ENCODE data around the gene TMPRSS12.
"Not testable (repeated sequence)": the region's sequence is repeated elsewhere in the genome, so short reads cannot be mapped to it uniquely, and the experiment has no call there.

TMPRSS12 gene

DNA sequence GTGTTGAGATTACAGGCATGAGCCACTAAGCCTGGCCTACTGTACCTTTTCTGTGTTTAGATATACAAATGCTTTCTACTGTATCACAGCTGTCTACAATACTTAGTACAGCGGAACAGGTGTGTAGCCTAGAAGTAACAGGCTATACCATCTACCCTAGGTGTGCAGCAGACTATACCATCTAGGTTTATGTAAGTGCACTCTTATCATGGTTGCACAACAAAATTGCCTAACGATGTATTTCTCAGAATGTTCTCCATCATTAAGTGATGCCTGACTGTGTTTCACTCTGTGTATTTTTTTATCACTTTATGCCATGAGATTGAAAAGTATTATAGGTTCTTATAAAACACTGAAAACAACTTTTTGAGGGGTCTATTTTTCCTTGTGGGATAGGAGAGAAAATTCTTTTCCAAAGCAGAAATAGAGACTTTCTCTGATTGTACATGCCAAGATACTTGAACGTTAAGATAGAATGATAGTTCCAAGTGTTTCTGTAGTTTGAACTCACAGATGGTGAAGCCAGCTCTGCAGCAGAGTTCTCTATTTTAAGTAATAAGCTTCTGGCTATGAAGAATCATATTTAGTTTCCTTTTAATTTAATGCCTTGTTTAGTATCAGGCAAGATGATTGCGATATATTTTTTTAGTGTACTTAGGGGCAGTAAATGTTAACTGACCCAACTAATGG is 17.0 kb downstream of the TMPRSS12 start:
- DNase-seq = no peak

DNA sequence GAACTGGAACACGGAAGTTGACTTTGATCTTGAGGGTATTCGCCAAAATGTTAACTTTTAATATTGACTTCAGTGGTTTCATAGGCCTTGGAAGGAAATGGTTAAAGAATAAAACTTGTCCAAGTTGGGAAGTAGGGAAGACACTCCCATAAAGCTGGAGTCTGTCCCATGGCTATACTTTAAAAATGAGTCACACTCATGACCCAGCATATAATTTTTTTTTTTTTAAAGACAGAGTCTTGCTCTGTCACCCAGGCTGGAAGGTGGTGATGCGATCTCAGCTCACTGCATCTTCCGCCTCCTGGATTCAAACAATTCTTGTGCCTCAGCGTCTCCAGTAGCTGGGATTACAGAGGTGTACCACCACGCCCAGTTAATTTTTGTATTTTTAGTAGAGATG is 19.6 kb downstream of the TMPRSS12 start:
- DNase-seq = peak; percentile 81

DNA sequence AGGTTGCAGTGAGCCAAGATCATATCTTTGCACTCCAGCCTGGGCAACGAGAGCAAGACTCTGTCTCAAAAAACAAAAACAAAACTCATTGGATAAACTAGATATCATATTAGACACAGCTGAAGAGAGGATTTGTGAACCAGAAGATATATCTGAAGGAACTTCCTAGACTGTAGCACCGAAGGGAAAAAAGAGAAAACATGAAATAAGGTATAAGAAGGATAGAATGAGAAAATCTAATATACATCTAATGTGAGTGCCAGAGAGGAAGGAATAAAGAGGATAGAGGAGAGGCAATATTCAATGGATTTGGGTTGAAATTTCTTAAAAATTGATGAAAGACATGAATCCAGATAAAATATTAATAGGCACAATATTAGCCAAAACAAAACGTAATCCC is 22.5 kb downstream of the TMPRSS12 start:
- DNase-seq = no peak

DNA sequence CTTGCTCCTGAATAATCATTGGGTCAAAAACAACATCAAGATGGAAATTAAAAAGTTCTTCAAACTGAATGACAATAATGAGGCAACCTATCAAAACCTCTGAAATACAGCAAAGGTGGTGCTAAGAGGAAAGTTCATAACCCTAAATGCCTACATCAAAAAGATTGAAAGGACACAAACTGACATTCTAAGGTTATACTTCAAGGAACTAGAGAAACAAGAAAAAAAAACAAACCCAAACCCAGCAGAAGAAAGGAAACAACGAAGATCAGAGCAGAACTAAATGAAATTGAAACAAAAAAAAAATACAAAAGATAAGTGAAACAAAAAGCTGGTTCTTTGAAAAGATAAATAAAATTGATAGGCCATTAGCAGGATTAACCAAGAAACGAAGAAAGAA is 26.2 kb downstream of the TMPRSS12 start:
- not testable (repeated sequence) for DNase-seq

DNA sequence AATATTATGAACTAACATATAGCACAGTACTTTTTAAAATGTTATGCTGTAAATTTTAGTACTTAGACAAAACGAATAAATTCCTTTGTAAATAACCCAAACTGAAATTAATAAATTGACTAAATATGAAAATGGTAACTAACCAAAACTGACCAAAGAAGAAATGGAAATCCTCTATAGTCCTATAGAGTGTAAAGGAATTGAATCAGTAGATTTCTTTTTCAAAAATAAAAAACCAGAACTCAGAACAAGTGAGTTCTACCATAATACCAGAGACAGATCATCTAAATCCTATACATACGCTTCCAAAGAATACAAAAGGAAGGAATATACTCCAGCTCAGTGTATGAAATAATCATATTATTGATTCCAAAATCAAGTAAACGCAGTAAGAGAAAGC is 39.8 kb downstream of the TMPRSS12 start:
- no peak for DNase-seq

DNA sequence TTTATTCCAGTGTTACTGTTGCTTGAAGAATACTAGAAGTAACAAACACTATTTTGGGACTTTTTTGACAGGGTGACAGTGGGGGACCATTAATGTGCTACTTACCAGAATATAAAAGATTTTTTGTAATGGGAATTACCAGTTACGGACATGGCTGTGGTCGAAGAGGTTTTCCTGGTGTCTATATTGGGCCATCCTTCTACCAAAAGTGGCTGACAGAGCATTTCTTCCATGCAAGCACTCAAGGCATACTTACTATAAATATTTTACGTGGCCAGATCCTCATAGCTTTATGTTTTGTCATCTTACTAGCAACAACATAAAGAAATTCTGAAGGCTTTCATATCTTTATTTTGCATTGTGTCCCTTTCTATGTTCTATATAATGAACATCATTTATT is 44.5 kb downstream of the TMPRSS12 start:
- DNase-seq = peak; percentile 46

DNA sequence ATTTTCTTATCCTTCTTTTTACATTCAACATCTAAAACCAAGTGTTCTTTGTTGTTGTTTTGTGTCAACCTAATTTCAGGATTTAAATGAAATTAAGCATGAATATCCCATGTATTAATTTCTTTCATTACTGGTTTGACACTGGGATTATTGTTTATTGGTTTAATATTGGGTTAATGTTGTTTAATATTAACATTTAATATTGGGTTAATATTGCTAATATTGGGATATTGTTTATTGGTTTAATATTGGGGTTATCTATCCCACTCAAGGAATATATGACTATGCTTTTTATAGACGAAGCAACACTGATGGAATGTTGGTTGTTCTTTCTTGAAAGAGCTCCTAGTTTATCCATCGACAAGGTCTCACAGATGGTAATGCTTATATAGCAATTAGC is 45.9 kb downstream of the TMPRSS12 start:
- no peak for DNase-seq

DNA sequence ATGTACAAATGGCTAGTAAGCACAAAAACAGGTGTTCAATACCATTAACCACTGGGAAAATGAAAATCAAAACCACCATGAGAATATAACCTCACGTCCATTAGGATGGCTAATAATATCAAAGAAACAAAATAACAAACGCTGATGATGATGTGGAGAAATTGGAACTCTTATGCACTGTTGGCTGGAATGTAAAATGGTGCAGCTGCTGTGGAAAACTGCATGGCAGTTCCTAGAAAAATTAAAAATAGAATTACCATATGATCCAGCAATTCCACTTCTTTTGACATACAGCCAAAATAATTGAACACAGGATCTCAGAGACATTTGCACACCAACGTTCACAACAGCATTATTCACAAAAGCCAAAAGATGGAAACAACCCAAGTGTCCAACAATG is 51.5 kb downstream of the TMPRSS12 start:
- no peak for DNase-seq

DNA sequence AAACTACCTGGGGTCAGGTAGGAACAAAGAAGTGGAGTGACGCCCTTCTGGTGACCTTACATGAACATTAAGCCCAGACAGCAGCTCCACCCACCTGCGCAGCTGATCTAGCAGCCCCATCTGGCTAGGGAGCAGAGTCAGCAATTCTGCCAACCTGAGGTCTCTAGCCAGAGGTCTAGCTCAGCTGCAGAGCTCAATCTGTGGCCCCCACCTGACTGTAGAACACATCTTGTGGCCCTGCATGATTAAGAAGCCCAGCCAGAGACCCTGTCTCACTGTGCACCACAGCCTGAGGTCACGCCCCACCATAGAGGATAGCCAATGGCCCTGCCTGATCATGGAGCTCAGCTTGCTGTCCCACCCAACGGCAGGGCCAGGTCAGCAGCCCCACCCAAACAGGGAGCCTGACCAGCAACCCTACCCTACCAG is 59.0 kb downstream of the TMPRSS12 start:
- no peak for DNase-seq

DNA sequence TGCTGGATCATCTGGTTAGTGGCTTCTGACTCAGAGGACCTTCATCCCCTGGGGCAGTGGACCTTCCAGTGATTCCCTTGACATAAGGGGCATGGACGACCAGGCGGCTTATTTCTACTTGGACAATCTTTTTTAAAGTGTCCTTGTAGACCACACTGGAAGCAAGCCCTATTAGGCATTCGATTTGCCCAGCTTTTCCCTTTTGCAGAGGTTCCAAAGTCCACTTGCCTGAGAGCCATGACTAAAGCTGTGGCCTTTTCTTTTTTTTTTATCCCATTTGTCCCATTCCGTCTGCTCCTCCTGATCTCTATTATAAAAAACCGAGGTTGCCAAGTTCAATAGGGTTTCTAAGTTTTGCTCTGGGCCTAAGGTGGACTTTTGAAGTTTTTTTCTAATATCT is 65.8 kb downstream of the TMPRSS12 start:
- DNase-seq = not testable (repeated sequence)

DNA sequence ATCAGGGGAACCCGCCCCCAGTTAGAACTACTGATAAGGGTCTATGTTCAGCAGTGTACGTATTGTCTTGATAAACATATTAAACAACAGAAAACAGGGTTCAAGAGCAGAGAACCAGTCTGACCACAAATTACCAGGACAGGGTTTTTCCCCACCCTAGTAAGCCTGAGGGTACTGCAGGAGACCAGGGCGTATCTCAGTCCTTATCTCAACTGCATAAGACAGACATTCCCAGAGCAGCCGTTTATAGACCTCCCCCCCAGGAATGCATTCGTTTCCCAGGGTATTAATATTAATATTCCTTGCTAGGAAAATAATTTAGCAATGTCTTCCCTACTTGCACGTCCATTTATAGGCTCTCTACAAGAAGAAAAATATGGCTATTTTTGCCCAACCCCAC is 69.6 kb downstream of the TMPRSS12 start:
- not testable (repeated sequence) for DNase-seq

DNA sequence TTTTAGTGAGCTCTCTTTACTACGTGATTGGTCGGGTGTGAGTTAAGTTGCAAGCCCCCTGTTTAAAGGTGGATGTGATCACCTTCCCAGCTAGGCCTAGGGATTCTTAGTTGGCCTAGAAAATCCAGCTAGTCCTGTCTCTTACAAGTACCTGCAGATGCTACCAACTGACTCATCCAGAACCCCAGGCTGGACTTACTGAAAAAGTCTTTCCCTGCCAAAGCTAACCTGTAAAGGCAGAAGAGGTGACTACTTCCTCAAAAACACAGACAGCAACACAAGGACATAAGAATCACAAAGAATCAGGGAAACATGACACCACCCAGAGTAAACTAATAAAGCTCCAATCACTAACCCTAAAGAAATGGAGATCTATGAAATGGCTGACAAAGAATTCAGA is 70.5 kb downstream of the TMPRSS12 start:
- DNase-seq = no peak

DNA sequence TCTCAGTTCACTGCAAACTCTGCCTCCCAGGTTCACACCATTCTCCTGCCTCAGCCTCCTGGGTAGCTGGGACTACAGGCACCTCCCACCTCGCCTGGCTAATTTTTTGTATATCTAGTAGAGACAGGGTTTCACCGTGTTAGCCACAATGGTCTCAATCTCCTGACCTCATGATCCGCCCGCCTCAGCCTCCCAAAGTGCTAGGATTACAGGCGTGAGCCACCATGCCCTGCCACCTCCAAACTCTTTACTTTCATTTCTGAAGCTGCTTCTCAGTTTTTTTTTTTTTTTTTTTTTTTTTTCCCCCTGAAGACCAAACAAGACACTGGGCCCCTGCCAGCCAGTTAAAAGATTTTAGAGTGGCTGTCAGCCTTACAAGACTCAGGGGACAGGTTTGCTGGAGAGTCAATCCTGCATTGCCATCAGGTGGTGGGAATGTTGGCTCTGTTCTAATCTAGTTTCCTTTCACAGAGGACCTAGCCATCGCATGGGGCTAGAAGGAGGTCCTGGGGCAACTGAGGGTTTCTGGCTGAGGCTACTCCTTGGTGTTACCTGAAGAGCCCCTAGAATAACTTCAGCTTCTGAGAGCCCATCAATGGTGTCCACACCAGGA is 72.3 kb downstream of the TMPRSS12 start:
- DNase-seq = no peak

DNA sequence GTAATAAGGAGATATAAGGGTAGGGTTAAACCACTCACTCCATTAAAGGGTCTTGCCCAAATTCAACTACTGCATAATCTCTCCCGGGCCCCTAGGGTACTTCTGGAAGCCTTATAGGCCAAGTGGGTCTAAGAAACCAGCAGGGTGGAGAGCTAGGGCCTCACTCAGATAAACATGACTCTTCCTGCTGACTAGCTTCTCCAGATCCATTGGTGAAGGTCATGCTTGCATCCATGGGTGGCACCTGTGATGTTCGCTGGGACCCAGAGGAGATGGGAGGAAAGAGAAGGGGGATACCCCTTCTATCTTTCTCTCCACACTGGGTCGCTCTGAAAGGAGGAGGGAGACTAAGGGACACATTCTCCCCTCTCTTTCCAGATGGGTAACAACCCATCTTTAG is 73.6 kb downstream of the TMPRSS12 start:
- no peak for DNase-seq

DNA sequence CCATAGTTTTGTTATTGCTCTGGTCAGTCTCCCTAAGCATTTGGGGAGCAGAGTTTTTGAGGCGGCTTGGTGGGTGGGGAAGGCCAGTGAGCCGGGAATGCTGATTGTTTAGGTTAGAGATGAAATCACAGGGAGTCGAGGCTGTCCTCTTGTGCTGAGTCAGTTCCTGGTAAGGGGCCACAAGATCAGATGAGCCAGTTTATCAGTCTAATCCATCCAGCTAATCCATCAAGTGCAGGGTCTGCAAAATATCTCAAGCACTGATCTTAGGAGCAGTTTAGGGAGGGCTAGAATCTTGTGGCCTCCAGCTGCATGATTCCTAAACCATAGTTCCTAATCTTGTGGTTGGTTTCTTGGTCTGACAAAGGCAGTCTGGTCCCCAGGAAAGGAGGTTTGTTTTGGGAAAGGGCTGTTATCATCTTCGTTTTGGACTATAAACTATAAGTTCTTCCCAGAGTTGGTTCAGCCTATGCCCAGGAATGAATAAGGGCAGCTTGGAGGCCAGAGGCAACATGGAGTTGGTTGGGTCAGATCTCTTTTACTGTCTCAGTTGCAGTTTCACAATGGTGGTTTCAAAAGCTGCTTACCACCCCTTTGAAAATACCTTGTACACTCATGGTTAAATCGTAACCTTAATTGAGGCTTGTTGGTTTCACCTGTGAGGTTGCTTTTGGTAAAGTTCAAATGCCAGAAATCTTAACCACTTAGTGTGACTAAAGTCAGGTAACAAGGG is 76.0 kb downstream of the TMPRSS12 start:
- DNase-seq = no peak

DNA sequence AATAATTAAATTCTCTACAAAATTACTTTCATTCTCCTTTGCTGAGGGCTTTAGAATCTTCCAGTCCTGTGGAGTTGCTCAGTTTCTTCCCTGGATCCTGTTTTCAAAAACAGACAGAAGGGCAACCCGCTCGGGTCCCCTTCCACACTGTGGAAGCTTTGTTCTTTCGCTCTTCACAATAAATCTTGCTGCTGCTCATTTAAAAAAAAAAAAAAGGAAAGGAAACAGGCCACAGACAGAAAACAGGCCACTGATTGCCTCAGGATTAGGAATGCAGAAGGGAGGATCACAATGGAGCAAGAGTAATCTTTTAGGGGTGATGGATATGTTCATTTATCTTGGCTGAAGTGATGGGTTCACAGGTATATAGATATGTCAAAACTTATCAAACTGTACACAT is 80.1 kb downstream of the TMPRSS12 start:
- no peak for DNase-seq

DNA sequence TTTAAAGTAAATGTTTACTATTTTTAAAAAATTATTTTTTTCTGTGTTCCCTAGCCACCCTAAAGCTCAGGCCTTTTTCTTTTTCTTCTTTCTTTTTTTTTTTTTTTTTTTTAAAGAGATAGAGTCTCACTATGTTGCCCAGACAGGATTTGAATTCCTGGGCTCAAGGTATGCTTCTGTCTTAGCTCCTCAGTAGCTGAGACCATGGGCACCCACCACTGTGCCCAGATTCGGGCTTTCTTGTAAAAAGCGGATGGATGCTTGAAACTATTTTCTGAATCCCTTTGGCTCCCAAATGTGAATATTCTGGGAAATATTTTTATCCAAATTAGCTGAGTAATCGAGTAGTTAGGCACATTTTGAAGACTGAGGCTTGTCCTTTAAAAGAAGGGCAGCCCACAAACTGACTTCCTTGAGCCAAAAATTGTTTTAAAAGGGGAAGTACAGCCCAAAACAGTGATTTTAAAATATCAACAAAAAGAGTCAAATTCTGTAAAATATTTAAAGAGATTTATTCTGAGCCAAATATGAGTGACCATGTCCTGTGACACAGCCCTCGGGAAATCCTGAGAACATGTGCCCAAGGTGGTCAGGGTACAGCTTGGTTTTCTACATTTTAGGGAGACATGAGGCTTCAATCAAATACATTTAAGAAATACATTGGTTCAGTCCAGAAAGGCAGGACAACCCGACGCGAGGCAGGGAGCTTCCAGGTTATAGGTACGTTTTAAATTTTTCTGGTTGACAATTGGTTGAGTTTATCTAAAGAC is 80.8 kb downstream of the TMPRSS12 start:
- no peak for DNase-seq

DNA sequence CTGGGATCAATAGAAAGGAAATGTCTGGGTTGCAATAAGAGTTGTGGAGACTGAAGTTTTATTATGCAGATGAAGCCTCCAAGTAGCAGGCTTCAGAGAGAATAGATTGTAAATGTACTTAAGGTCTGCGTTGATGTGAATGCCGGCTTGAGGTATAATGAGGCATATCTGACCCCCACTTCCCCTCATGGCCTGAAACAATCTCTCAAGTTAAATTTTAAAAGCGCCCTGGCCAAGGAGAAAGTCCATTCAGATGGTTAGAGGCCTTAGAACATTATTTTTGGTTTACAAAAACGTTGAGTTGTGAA is 81.4 kb downstream of the TMPRSS12 start:
- DNase-seq = no peak

DNA sequence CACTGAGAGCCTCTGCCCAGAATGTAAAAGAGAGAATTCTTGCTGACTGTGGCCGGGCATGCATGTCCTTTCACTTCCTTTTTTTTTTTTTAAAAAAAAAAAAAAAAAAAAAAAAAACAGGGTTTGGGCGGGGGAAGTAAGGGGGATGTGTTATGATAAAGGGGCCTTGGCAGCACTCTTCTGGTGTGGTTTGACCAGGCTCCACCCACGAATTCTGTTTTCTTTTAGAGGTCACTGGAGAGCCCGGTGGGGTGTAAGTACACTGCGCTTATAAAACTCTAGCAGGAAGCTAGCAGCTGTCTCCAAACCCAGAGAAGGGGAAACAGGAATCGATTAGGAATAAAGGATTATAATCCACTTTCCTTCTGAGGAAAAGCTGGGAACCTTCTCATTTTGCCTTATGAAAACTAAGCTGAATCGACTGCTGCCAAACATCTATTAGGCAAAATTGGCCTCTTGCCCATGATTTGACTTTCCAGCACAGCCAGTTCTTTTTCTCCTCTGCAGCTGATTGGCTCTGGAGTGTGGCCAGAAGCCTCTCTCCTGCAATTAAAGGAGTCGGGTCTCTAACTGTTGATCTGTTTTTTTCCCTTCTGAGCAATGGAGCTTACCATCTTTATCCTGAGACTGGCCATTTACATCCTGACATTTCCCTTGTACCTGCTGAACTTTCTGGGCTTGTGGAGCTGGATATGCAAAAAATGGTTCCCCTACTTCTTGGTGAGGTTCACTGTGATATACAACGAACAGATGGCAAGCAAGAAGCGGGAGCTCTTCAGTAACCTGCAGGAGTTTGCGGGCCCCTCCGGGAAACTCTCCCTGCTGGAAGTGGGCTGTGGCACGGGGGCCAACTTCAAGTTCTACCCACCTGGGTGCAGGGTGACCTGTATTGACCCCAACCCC is 82.0 kb downstream of the TMPRSS12 start:
- peak; percentile 78 for DNase-seq

DNA sequence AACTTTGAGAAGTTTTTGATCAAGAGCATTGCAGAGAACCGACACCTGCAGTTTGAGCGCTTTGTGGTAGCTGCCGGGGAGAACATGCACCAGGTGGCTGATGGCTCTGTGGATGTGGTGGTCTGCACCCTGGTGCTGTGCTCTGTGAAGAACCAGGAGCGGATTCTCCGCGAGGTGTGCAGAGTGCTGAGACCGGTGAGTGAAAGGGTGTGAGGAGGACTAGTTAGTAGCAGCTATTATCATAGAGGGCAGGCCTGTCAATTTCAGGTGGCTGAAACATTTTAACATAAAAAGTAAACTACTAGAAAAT is 82.6 kb downstream of the TMPRSS12 start:
- no peak for DNase-seq

DNA sequence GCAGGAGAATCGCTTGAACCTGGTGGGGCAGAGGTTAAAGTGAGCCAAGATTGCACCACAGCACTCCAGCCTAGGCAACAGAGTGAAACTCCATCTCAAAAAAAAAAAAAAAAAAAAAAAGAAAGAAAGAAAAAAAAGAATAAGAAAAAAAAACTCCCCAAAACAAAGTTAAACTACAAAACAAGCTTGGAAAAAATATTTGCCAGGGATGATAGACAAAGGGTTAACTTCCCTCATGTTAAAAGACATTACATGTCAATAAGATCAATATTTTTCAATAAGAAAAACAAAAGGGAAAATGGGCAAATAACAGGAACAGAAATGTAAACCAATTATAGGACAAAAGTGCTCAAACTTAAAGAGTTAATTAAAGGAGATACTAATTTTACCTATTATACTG is 83.2 kb downstream of the TMPRSS12 start:
- no peak for DNase-seq

DNA sequence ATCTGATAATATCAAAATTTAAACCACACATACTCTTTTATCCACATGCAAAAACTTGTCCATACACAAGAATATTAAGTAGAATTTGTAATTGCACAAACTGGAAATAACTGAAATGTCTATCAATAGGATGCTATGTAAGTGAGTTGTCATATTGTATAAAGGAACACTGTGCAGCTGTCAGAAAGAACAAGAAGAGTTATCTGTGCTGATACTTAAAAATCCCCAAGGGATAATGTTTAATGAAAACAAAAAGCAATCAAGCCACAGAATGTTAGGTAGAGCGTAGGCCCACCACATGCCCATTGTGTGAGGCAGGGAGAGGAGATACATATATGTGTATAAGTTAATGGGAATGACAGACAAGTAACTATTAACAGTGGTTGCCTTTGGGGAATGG is 83.7 kb downstream of the TMPRSS12 start:
- DNase-seq = no peak

DNA sequence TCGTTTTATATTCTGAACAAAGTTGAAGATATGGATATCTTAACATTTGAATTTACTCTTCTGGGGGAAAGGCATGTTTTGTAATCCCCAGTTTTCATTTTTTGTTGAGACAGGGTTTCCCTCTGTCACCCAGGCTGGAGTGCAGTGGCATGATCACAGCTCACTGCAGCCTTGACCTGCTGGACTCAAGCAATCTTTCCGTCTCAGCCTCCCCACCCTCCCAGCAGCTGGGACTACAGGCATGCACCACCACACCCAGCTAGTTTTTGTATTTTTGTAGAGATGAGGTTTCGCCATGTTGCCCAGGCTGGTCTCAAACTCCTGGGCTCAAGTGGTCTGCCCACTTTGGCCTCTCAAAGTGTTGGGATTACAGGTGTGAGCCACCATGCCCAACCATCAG is 84.2 kb downstream of the TMPRSS12 start:
- DNase-seq = not testable (repeated sequence)
